ENCODE results near the gene SDHC. TPM values are rescaled to one million over a fixed set of nuclear protein-coding genes. Genes with fewer than 3 reads are reported as not detected.

Gene SDHC
- total and polyA plus RNA-seq, 2 experiments from 2014 or later, result 131 to 358 TPM

GRCh38 chr1:161324020-161324419, 9.8 kb downstream of the SDHC start:
- 95% methylated on average over 4 of the region's 4 CpGs for WGBS (ENCODE audit: low lambda C conversion rate, missing lambda C conversion rate)
- Histone ChIP-seq H2AFZ (no peak overlapping the region), H3K4me1 (ENCODE audit: insufficient read depth) (no peaks in the 10 kb centered on the region), H3K4me2 (no peak overlapping the region), H3K79me2 (peaks cover 16% of the 10 kb centered on the region), H3K9me3 (ENCODE audit: low read depth) (no peaks in the 10 kb centered on the region), H3K36me3 (replicated peaks; ENCODE audit: insufficient read depth, low read depth) (no peaks in the 10 kb centered on the region), H4K20me1 (ENCODE audit: insufficient read depth, poor library complexity, severe bottlenecking) (no peaks in the 10 kb centered on the region), H3K27ac (no peak overlapping the region), H3K27me3 (no peaks in the 10 kb centered on the region), H3K4me3 (no peak overlapping the region), H3K9me2 (replicated peaks; ENCODE audit: insufficient read depth) (no peaks in the 10 kb centered on the region)
- no peak for DNase-seq (ENCODE audit: low spot score)
- TF ChIP-seq EZH2phosphoT487 (IDR thresholded peaks at IDR 0.05; ENCODE audit: low read depth, severe bottlenecking, unreplicated experiment) (no peak), EZH2 (IDR thresholded peaks at IDR 0.05; ENCODE audit: borderline replicate concordance) (no peak)
- TF ChIP-seq, protein P1, sequence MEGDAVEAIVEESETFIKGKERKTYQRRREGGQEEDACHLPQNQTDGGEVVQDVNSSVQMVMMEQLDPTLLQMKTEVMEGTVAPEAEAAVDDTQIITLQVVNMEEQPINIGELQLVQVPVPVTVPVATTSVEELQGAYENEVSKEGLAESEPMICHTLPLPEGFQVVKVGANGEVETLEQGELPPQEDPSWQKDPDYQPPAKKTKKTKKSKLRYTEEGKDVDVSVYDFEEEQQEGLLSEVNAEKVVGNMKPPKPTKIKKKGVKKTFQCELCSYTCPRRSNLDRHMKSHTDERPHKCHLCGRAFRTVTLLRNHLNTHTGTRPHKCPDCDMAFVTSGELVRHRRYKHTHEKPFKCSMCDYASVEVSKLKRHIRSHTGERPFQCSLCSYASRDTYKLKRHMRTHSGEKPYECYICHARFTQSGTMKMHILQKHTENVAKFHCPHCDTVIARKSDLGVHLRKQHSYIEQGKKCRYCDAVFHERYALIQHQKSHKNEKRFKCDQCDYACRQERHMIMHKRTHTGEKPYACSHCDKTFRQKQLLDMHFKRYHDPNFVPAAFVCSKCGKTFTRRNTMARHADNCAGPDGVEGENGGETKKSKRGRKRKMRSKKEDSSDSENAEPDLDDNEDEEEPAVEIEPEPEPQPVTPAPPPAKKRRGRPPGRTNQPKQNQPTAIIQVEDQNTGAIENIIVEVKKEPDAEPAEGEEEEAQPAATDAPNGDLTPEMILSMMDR (IDR thresholded peaks at IDR 0.05; ENCODE audit: poor library complexity), result no peak

DNA sequence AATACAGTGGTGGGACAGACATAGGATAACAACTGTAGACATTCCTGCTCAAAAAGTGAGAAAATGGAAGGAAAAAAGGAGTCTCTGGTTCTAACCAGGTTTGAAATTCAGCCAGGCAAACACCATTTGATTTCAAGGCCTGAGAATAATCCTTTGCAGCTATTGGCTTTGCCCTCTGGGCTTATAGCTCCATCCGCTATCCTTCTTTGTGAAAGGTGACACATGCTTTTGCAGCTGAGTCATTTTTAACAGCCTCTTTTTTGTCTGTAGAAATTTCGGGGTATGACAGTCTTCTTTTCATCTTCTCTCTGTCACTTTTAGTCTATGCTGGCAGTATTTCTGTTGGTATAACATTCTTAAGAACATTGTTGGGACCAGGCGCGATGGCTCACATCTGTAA, 16.2 kb downstream of the SDHC start:
- Histone ChIP-seq H3K4me3 (no peak overlapping the region), H3K4me1 (ENCODE audit: insufficient read depth) (no peaks in the 10 kb centered on the region), H2AFZ (no peak overlapping the region), H3K9me3 (ENCODE audit: low read depth) (no peaks in the 10 kb centered on the region), H3K4me2 (no peak overlapping the region), H4K20me1 (ENCODE audit: insufficient read depth, poor library complexity, severe bottlenecking) (no peaks in the 10 kb centered on the region), H3K27me3 (no peaks in the 10 kb centered on the region), H3K27ac (no peak overlapping the region), H3K79me2 (no peaks in the 10 kb centered on the region), H3K9me2 (replicated peaks; ENCODE audit: insufficient read depth) (no peaks in the 10 kb centered on the region), H3K36me3 (replicated peaks; ENCODE audit: insufficient read depth, low read depth) (no peaks in the 10 kb centered on the region)
- DNase-seq (ENCODE audit: low spot score), result no peak
- 92% methylated on average over 4 of the region's 4 CpGs for WGBS (ENCODE audit: low lambda C conversion rate, missing lambda C conversion rate)
- TF ChIP-seq EZH2phosphoT487 (IDR thresholded peaks at IDR 0.05; ENCODE audit: low read depth, severe bottlenecking, unreplicated experiment) (no peak), EZH2 (IDR thresholded peaks at IDR 0.05; ENCODE audit: borderline replicate concordance) (no peak)
- TF ChIP-seq, protein P1 (IDR thresholded peaks at IDR 0.05; ENCODE audit: poor library complexity), result no peak

- H3K36me3 ChIP-seq (replicated peaks; ENCODE audit: insufficient read depth, low read depth), result no peaks in the 10 kb centered on the region
- no peaks in the 10 kb centered on the region for H3K79me2 ChIP-seq
- H3K27me3 ChIP-seq, result no peaks in the 10 kb centered on the region
- no peak overlapping the region for H3K27ac ChIP-seq
- no peak for DNase-seq (ENCODE audit: low spot score)
- H3K4me3 ChIP-seq, result no peak overlapping the region
- H3K9me2 ChIP-seq (replicated peaks; ENCODE audit: insufficient read depth), result no peaks in the 10 kb centered on the region
- H3K9me3 ChIP-seq (ENCODE audit: low read depth), result no peaks in the 10 kb centered on the region
- WGBS (ENCODE audit: low lambda C conversion rate, missing lambda C conversion rate), result 82% methylated on average over 9 of the region's 9 CpGs
- TF ChIP-seq EZH2 (IDR thresholded peaks at IDR 0.05; ENCODE audit: borderline replicate concordance), result no peak
- TF ChIP-seq EZH2phosphoT487 (IDR thresholded peaks at IDR 0.05; ENCODE audit: low read depth, severe bottlenecking, unreplicated experiment), result no peak
- TF ChIP-seq, protein P1 (IDR thresholded peaks at IDR 0.05; ENCODE audit: poor library complexity), result no peak
- H3K4me2 ChIP-seq, result no peak overlapping the region
- H3K4me1 ChIP-seq (ENCODE audit: insufficient read depth), result no peaks in the 10 kb centered on the region
- no peaks in the 10 kb centered on the region for H4K20me1 ChIP-seq (ENCODE audit: insufficient read depth, poor library complexity, severe bottlenecking)
- no peak overlapping the region for H2AFZ ChIP-seq
These were observed 19.0 kb downstream of the SDHC start for GRCh38 chr1:161333166-161333565.

GRCh38 chr1:161335796-161336195, 21.6 kb downstream of the SDHC start:
- Histone ChIP-seq H3K9me3 (ENCODE audit: low read depth) (no peaks in the 10 kb centered on the region), H2AFZ (no peak overlapping the region), H3K27ac (no peak overlapping the region), H3K4me2 (no peak overlapping the region), H3K9me2 (replicated peaks; ENCODE audit: insufficient read depth) (no peaks in the 10 kb centered on the region), H3K79me2 (no peaks in the 10 kb centered on the region), H4K20me1 (ENCODE audit: insufficient read depth, poor library complexity, severe bottlenecking) (no peaks in the 10 kb centered on the region), H3K4me3 (no peak overlapping the region), H3K27me3 (no peaks in the 10 kb centered on the region), H3K36me3 (replicated peaks; ENCODE audit: insufficient read depth, low read depth) (no peaks in the 10 kb centered on the region), H3K4me1 (ENCODE audit: insufficient read depth) (no peaks in the 10 kb centered on the region)
- TF ChIP-seq EZH2phosphoT487 (IDR thresholded peaks at IDR 0.05; ENCODE audit: low read depth, severe bottlenecking, unreplicated experiment), result no peak
- no peak for TF ChIP-seq EZH2 (IDR thresholded peaks at IDR 0.05; ENCODE audit: borderline replicate concordance)
- TF ChIP-seq, protein P1 (IDR thresholded peaks at IDR 0.05; ENCODE audit: poor library complexity), result no peak
- DNase-seq (ENCODE audit: low spot score), result no peak
- WGBS (ENCODE audit: low lambda C conversion rate, missing lambda C conversion rate), result 85% methylated on average over 3 of the region's 3 CpGs
